ENCODE data around the gene OR2S2. TPM values are rescaled to one million over a fixed set of nuclear protein-coding genes. Genes with fewer than 3 reads are reported as not detected.

Gene OR2S2
- total RNA-seq, 1 experiment from 2014 or later = not detected

- no peak for ATAC-seq
- Histone ChIP-seq H3K4me3 (ENCODE audit: low read depth in 2 of 2, low read length in 2 of 2) (no peak overlapping the region), H3K27ac (ENCODE audit: low read length) (no peak overlapping the region), H3K4me1 (ENCODE audit: control insufficient read depth, insufficient read depth, low read length) (no peaks in the 10 kb centered on the region), H3K9me3 (ENCODE audit: control insufficient read depth, insufficient read depth, low read depth, low read length) (no peaks in the 10 kb centered on the region), H3K27me3 (ENCODE audit: control insufficient read depth, insufficient read depth, low read length) (peaks cover 8% of the 10 kb centered on the region; the same call in 1 of the 2 replicates), H3K36me3 (ENCODE audit: control insufficient read depth, insufficient read depth, low read length) (no peaks in the 10 kb centered on the region)
- no peak for DNase-seq (ENCODE audit: low read depth, low spot score)
- in situ Hi-C loops (cut with HindIII; ENCODE audit: low pct_unique_long_range_greater_than_20kb, low sequenced_read_pairs) (no loop called here), intact Hi-C loops (cut with micrococcal nuclease; ENCODE audit: unreplicated experiment) (no loop called here)
- ChIA-PET CTCF (no interaction called here), POLR2A (no interaction called here)
- no TSS peak for BruUV-seq (replicated peaks)
- no peak for TF ChIP-seq CTCF (IDR thresholded peaks at IDR 0.05)
- no peak for TF ChIP-seq POLR2AphosphoS5 (IDR thresholded peaks at IDR 0.05; ENCODE audit: low read depth, low read length)
- TF ChIP-seq REST (IDR thresholded peaks at IDR 0.05; ENCODE audit: insufficient read depth in 1 of 2, low read depth in 2 of 2, low read length in 1 of 2) = no peak
- TF ChIP-seq TCF7L2 (IDR thresholded peaks at IDR 0.05; ENCODE audit: low read depth, low read length) = no peak
- TF ChIP-seq SIN3A (IDR thresholded peaks at IDR 0.05; ENCODE audit: borderline replicate concordance, insufficient read depth, low read depth, low read length) = no peak
Observed at GRCh38 chr9:35972093-35972492, 14.1 kb upstream of the OR2S2 start.

- no peak overlapping the region for H3K27ac ChIP-seq (ENCODE audit: low read length)
- in situ Hi-C loops (cut with HindIII; ENCODE audit: low pct_unique_long_range_greater_than_20kb, low sequenced_read_pairs) (no loop called here), intact Hi-C loops (cut with micrococcal nuclease; ENCODE audit: unreplicated experiment) (no loop called here)
- ATAC-seq (no peak), DNase-seq (ENCODE audit: low read depth, low spot score) (no peak)
- no peak for TF ChIP-seq POLR2AphosphoS5 (IDR thresholded peaks at IDR 0.05; ENCODE audit: low read depth, low read length)
- no peak for TF ChIP-seq CTCF (IDR thresholded peaks at IDR 0.05)
- no peak for TF ChIP-seq SIN3A (IDR thresholded peaks at IDR 0.05; ENCODE audit: borderline replicate concordance, insufficient read depth, low read depth, low read length)
- TF ChIP-seq TCF7L2 (IDR thresholded peaks at IDR 0.05; ENCODE audit: low read depth, low read length) = no peak
- no peak for TF ChIP-seq REST (IDR thresholded peaks at IDR 0.05; ENCODE audit: insufficient read depth in 1 of 2, low read depth in 2 of 2, low read length in 1 of 2)
- POLR2A ChIA-PET = no interaction called here
- no TSS peak for BruUV-seq (replicated peaks)
- peaks cover 28% of the 10 kb centered on the region for H3K27me3 ChIP-seq (ENCODE audit: control insufficient read depth, insufficient read depth, low read length)
- H3K9me3 ChIP-seq (ENCODE audit: control insufficient read depth, insufficient read depth, low read depth, low read length) = no peaks in the 10 kb centered on the region
- CTCF ChIA-PET = no interaction called here
- H3K4me3 ChIP-seq (ENCODE audit: low read depth in 2 of 2, low read length in 2 of 2) = no peak overlapping the region
- no peaks in the 10 kb centered on the region for H3K4me1 ChIP-seq (ENCODE audit: control insufficient read depth, insufficient read depth, low read length)
- no peaks in the 10 kb centered on the region for H3K36me3 ChIP-seq (ENCODE audit: control insufficient read depth, insufficient read depth, low read length)
Observed at GRCh38 chr9:35967042-35967441, 9.1 kb upstream of the OR2S2 start.
